Loucy (cell line): ENCODE data around the gene PPP2R5E.

Experiments
- H2AFZ ChIP-seq: fragments of 200-600 bp; sonication (generic); 2 replicates; pipeline ENCODE4 v1.6.0; 2016; ENCODE audit warnings: antibody characterized with exemption, mild to moderate bottlenecking, low read length, moderate library complexity
- H3F3A ChIP-seq: fragments of 200-600 bp; 2 replicates; pipeline ENCODE4 v1.6.0; 2016; ENCODE audit warnings: antibody characterized with exemption, low read depth, mild to moderate bottlenecking
- H3K27me3 ChIP-seq: fragments of 200-600 bp; sonication (generic); 2 replicates; pipeline ENCODE4 v1.6.1; 2014; ENCODE audit warnings: low read length, mild to moderate bottlenecking; ENCODE audit not compliant: insufficient read depth, poor library complexity, severe bottlenecking
- H3K36me3 ChIP-seq: fragments of 200-600 bp; sonication (generic); 2 replicates; pipeline ENCODE4 v1.6.1; 2016; ENCODE audit warnings: low read length; ENCODE audit not compliant: insufficient read depth
- H3K4me1 ChIP-seq: fragments of 200-600 bp; sonication (generic); 2 replicates; pipeline ENCODE4 v1.5.1; 2014; ENCODE audit warnings: low read length, mild to moderate bottlenecking; ENCODE audit not compliant: insufficient read depth, poor library complexity, severe bottlenecking
- H3K4me2 ChIP-seq: fragments of 200-600 bp; sonication (generic); 2 replicates; pipeline ENCODE4 v1.6.0; 2014; ENCODE audit warnings: antibody characterized with exemption, low read length, low read depth, mild to moderate bottlenecking; ENCODE audit not compliant: poor library complexity, severe bottlenecking
- H3K4me3 ChIP-seq: fragments of 200-600 bp; sonication (generic); 2 replicates; pipeline ENCODE4 v1.5.1; 2014; ENCODE audit warnings: low read length, mild to moderate bottlenecking, mixed read lengths; ENCODE audit not compliant: poor library complexity, severe bottlenecking
- H3K79me2 ChIP-seq: fragments of 200-600 bp; sonication (generic); 2 replicates; pipeline ENCODE4 v1.6.1; 2014; ENCODE audit warnings: low read length; ENCODE audit not compliant: insufficient read depth
- H3K9ac ChIP-seq: fragments of 200-600 bp; sonication (generic); 2 replicates; pipeline ENCODE4 v1.6.0; 2014; ENCODE audit warnings: mild to moderate bottlenecking, low read depth, low read length, moderate library complexity; ENCODE audit not compliant: poor library complexity, severe bottlenecking
- H3K9me2 ChIP-seq: fragments of 200-600 bp; sonication (generic); replicated peaks from 2 replicates; pipeline ENCODE4 v1.6.1; 2016; ENCODE audit warnings: low read depth, low read length, mixed read lengths
- H3K9me3 ChIP-seq: fragments of 200-600 bp; sonication (generic); 2 replicates; pipeline ENCODE4 v1.6.1; 2014; ENCODE audit warnings: mild to moderate bottlenecking, antibody characterized with exemption, low read length, low read depth; ENCODE audit not compliant: insufficient read depth
- H4K20me1 ChIP-seq: fragments of 200-600 bp; sonication (generic); 2 replicates; pipeline ENCODE4 v1.6.0; 2014; ENCODE audit warnings: antibody characterized with exemption, low read length, mild to moderate bottlenecking; ENCODE audit not compliant: insufficient read depth, poor library complexity, severe bottlenecking
- CTCF ChIP-seq: fragments of 200-600 bp; sonication (generic); conservative IDR thresholded peaks from 2 replicates; pipeline ENCODE4 v1.5.1; 2014; ENCODE audit warnings: mild to moderate bottlenecking, antibody characterized with exemption, low read length
- EZH2phosphoT487 ChIP-seq: fragments of 200-600 bp; IDR thresholded peaks from 2 replicates; pipeline ENCODE4 v1.6.1; 2018; ENCODE audit warnings: antibody characterized with exemption, mild to moderate bottlenecking, moderate library complexity, borderline replicate concordance

PPP2R5E gene

GRCh38 chr14:63487724-63488123 lies 55.5 kb downstream of the PPP2R5E start:
- no peak overlapping the region for H3K4me3 ChIP-seq
- no peaks in the 10 kb centered on the region for H3K9me2 ChIP-seq
- H3F3A ChIP-seq, result no peaks in the 10 kb centered on the region
- no peak overlapping the region for H3K9ac ChIP-seq
- H3K4me2 ChIP-seq, result no peak overlapping the region
- peaks cover 12% of the 10 kb centered on the region for H4K20me1 ChIP-seq
- TF ChIP-seq CTCF (no peak), EZH2phosphoT487 (no peak)
- H2AFZ ChIP-seq, result no peak overlapping the region
- peaks cover 10% of the 10 kb centered on the region for H3K4me1 ChIP-seq
- H3K36me3 ChIP-seq, result no peaks in the 10 kb centered on the region
- H3K79me2 ChIP-seq, result peaks cover 98% of the 10 kb centered on the region
- no peaks in the 10 kb centered on the region for H3K27me3 ChIP-seq
- no peaks in the 10 kb centered on the region for H3K9me3 ChIP-seq

GRCh38 chr14:63486738-63487137 lies 56.4 kb downstream of the PPP2R5E start:
- Histone ChIP-seq H3K9me2 (no peaks in the 10 kb centered on the region), H3K79me2 (peaks cover 98% of the 10 kb centered on the region)

GRCh38 chr14:63483315-63483714 lies 59.9 kb downstream of the PPP2R5E start:
- H3K9ac ChIP-seq, result no peak overlapping the region
- H3K4me2 ChIP-seq, result no peak overlapping the region
- H2AFZ ChIP-seq, result no peak overlapping the region
- no peaks in the 10 kb centered on the region for H3K27me3 ChIP-seq
- TF ChIP-seq CTCF (no peak), EZH2phosphoT487 (no peak)
- no peak overlapping the region for H3K4me3 ChIP-seq
- no peaks in the 10 kb centered on the region for H3K9me3 ChIP-seq
- 0 out of 2 replicates have a peak, but pooled peaks cover 3% of the 10 kb centered on the region for H3K36me3 ChIP-seq
- peaks cover 100% of the 10 kb centered on the region for H3K79me2 ChIP-seq
- peaks cover 10% of the 10 kb centered on the region for H3K4me1 ChIP-seq
- H3F3A ChIP-seq, result no peaks in the 10 kb centered on the region
- H4K20me1 ChIP-seq, result peaks cover 22% of the 10 kb centered on the region
- H3K9me2 ChIP-seq, result no peaks in the 10 kb centered on the region

More at GRCh38 chr14:63486738-63487137, 56.4 kb downstream of the PPP2R5E start:
- Histone ChIP-seq H3K9ac (no peak overlapping the region), H3K4me3 (no peak overlapping the region), H3K4me2 (no peak overlapping the region), H2AFZ (no peak overlapping the region), H4K20me1 (peaks cover 5% of the 10 kb centered on the region), H3K4me1 (peaks cover 10% of the 10 kb centered on the region), H3F3A (no peaks in the 10 kb centered on the region), H3K27me3 (no peaks in the 10 kb centered on the region), H3K36me3 (no peaks in the 10 kb centered on the region), H3K9me3 (no peaks in the 10 kb centered on the region)
- TF ChIP-seq CTCF (no peak), EZH2phosphoT487 (no peak)
